ENCODE measurements around the gene UMODL1.

UMODL1 gene

GRCh38 chr21:42089093-42089631 lies 18.0 kb downstream of the UMODL1 start:
- DNase-seq (ENCODE audit: low read depth in 2 of 2), result no peak
- TF ChIP-seq, protein P1, sequence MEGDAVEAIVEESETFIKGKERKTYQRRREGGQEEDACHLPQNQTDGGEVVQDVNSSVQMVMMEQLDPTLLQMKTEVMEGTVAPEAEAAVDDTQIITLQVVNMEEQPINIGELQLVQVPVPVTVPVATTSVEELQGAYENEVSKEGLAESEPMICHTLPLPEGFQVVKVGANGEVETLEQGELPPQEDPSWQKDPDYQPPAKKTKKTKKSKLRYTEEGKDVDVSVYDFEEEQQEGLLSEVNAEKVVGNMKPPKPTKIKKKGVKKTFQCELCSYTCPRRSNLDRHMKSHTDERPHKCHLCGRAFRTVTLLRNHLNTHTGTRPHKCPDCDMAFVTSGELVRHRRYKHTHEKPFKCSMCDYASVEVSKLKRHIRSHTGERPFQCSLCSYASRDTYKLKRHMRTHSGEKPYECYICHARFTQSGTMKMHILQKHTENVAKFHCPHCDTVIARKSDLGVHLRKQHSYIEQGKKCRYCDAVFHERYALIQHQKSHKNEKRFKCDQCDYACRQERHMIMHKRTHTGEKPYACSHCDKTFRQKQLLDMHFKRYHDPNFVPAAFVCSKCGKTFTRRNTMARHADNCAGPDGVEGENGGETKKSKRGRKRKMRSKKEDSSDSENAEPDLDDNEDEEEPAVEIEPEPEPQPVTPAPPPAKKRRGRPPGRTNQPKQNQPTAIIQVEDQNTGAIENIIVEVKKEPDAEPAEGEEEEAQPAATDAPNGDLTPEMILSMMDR (IDR thresholded peaks at IDR 0.05; ENCODE audit: low read depth, low read length), result no peak
- no peak overlapping the region for H3K4me3 ChIP-seq (replicated peaks in 1 of 2; ENCODE audit: low read depth in 2 of 2, low read length in 2 of 2)

- no peak overlapping the region for H3K4me3 ChIP-seq (replicated peaks in 1 of 2; ENCODE audit: low read depth in 2 of 2, low read length in 2 of 2)
- TF ChIP-seq, protein P1 (IDR thresholded peaks at IDR 0.05; ENCODE audit: low read depth, low read length), result no peak
- no peak for DNase-seq (ENCODE audit: low read depth in 2 of 2)
Measured at GRCh38 chr21:42089665-42090310, 18.7 kb downstream of the UMODL1 start.

GRCh38 chr21:42091899-42092508 lies 20.9 kb downstream of the UMODL1 start:
- TF ChIP-seq, protein P1 (IDR thresholded peaks at IDR 0.05; ENCODE audit: low read depth, low read length), result no peak
- no peak for DNase-seq (ENCODE audit: low read depth in 2 of 2)
- no peak overlapping the region for H3K4me3 ChIP-seq (replicated peaks in 1 of 2; ENCODE audit: low read depth in 2 of 2, low read length in 2 of 2)

DNA sequence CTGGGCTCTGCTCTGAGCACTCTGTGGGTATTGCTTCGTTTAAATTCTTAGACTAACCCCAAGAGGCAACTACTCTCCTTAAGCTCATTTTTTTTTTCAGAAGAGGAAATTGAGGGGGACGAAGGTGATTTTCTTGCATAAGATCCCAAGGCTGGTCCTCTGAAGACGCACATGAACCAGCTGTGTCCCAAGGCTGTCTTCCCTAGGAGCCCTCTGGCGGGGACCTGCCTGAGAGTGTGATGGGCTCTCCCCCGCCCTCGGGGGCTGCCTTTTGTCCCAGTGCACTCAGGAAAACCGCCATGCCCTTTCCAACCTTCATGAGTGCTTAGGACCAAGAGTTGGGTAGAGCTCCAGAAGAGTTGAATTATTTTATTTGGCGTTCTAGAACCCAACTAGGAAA lies 21.7 kb downstream of the UMODL1 start:
- no peak overlapping the region for H3K4me3 ChIP-seq (replicated peaks in 1 of 2; ENCODE audit: low read depth in 2 of 2, low read length in 2 of 2)
- DNase-seq (ENCODE audit: low read depth in 2 of 2), result no peak
- TF ChIP-seq, protein P1 (IDR thresholded peaks at IDR 0.05; ENCODE audit: low read depth, low read length), result no peak

DNA sequence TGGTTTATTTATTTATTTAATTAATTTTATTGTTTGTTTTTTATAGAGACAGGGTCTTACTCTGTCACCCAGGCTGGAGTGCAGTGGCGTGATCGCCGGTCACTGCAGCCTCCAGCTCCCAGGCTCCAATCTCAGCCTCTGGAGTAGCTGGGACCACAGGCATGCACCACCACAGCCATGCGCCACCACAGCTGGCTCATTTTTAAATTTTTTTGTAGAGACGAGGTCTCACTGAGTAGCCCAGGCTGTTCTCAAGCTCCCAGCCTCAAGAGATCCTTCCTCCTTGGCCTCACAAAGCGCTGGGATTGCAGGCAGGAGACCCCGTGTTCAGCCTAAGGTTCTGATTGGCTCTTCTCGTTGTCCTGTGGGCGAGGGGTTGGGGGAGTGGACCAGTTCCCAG lies 22.1 kb downstream of the UMODL1 start:
- TF ChIP-seq, protein P1 (IDR thresholded peaks at IDR 0.05; ENCODE audit: low read depth, low read length), result no peak
- no peak for DNase-seq (ENCODE audit: low read depth in 2 of 2)

GRCh38 chr21:42093991-42094421 lies 22.9 kb downstream of the UMODL1 start:
- TF ChIP-seq, protein P1 (IDR thresholded peaks at IDR 0.05; ENCODE audit: low read depth, low read length), result no peak
- peak; percentile 40 to 77 for DNase-seq (ENCODE audit: low read depth in 2 of 2)
- H3K4me3 ChIP-seq (replicated peaks in 1 of 2; ENCODE audit: low read depth in 2 of 2, low read length in 2 of 2), result no peak overlapping the region

More for the DNA sequence above, 22.1 kb downstream of the UMODL1 start:
- H3K4me3 ChIP-seq (replicated peaks in 1 of 2; ENCODE audit: low read depth in 2 of 2, low read length in 2 of 2), result no peak overlapping the region
